Stimulated activated CD4-positive, alpha-beta T cell treated with anti-CD3 and anti-CD28 coated beads, Interleukin-4, amount 100 ng/mL, for 48 hours (primary cell): ENCODE data around the gene RPS6KA2.
"Not testable (repeated sequence)": the region's sequence is repeated elsewhere in the genome, so short reads cannot be mapped to it uniquely, and the experiment has no call there.

Experiments used
- DNase-seq, 2 donors: peaks; one replicate each; pipeline ENCODE4 v3.0.0-alpha.2; 2020; ENCODE audit warnings: low read depth in 2 of 2

Gene RPS6KA2

DNA sequence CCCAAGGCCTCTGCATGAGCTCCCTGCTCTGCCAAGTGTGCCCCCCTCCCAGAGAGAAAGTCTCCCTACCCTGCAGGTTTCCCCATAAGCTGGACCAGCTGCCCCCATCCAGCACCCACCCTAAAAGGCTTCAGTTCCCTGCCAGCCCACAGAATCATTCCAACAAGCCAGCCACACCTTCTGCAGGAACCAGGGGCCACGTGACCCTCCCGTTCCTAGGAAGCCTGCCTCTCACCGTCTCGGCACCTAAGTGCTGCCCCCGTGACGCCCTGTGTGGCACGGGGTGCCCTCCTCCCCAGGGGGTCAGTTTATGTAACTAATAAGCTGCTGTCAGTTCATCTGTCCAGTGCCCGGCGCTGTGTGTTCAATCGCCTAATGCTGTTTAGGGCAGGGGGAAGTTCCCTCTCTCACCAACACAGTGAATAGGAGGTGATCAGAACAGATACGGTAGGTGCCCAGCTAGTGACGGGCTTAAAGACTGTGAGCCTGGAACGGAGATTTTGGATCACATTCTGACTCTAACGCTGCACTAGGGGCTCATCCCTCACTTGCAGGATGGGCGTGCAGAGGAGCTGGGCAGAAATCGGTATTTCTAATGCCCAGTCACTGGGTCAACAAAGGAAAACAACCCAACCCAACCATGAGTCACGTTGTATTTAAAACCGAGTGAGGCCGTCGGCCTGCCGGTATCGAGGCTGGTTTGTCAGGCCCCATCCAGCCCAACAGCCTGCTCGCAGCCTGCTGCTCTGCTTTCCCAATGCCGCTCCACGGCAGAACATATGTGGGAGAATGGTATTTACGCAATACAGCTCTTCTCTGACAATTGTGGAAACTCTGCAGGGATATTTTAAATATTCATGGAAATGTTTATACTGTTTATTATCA lies 96.6 kb downstream of the RPS6KA2 start:
- no peak for DNase-seq

DNA sequence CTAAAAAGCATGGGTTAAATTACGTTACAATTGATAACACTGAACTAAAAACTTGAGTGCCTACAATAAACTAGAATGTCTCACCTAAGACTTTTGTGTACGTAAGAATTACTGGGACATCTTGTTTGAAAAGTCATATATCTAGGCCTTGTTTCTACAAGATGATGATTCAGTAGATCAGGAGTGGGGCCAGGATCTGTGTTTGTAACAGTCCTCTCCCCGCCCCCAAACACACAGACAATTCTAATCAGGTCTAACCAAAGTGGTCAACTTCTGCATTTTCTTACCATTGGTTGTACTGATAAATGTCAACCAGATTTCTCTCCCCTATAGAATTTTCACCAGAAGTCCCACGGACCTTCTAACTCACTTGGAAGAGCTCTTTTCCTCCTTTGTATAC lies 97.5 kb downstream of the RPS6KA2 start:
- DNase-seq = no peak

DNA sequence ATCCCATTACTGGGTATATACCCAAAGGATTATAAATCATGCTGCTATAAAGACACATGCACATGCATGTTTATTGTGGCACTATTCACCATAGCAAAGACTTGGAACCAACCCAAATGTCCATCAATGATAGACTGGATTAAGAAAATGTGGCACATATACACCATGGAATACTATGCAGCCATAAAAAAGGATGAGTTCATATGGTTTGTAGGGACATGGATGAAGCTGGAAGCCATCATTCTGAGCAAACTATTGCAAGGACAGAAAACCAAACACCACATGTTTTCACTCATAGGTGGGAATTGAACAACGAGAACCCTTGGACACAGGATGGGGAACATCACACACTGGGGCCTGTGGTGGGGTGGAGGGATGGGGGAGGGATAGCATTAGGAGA lies 98.0 kb downstream of the RPS6KA2 start:
- DNase-seq = not testable (repeated sequence)

DNA sequence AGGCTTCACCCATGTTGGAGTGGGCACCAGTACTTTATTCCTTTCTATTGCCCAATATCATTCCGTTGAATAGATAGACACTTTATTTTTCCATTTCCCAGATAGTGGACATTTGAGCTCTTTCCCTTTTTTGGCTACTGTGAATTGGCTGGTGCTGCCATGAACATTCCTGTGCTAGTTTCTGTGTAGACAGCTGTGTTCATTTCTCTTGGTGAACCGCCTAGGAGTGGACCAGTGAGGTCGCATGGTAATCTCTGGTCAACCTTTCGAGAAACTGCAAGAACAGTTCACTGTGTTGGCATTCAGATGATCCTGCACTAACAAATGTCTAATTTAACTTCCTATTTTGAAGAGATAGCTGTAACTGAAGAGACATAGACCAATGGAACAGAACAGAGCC lies 99.2 kb downstream of the RPS6KA2 start:
- no peak for DNase-seq

DNA sequence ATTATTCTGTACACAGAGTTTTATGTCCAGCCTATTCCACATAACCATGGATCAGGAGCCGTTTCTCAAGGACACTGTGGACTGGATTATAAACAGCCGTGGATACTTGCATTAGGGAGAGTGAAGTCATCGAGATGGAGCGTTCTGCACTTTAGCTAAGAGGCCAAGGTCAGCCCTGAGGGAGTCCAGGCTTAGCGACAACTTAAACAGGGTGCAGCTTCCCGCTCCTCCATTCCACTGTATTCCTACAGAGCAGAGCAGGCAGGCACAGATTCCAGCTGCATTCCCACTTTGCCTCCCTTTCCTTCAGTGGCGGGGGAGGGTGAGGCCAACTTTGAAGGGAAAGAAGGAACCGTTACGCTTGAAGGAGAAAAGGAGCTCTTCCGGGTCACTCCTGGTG lies 100.1 kb downstream of the RPS6KA2 start:
- DNase-seq = no peak

DNA sequence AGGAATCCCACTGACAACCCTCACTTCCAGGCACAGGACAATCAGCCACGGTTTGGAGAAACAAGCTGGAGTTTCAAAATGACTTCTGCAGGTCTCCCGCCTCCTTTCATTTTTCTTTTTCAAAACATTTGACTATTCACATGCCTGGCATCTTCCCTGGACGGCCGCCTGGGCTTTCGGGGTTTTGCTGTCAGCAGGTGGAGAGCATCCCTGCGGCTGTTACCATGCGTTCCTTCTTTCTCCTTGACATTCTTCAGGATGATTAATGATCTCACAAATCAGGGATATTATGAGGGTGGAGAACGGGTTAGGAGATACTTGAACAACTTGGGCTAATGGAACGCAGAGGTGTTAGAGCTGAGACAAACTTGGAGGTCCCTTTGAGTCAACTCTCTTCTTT lies 101.5 kb downstream of the RPS6KA2 start:
- DNase-seq = no peak

DNA sequence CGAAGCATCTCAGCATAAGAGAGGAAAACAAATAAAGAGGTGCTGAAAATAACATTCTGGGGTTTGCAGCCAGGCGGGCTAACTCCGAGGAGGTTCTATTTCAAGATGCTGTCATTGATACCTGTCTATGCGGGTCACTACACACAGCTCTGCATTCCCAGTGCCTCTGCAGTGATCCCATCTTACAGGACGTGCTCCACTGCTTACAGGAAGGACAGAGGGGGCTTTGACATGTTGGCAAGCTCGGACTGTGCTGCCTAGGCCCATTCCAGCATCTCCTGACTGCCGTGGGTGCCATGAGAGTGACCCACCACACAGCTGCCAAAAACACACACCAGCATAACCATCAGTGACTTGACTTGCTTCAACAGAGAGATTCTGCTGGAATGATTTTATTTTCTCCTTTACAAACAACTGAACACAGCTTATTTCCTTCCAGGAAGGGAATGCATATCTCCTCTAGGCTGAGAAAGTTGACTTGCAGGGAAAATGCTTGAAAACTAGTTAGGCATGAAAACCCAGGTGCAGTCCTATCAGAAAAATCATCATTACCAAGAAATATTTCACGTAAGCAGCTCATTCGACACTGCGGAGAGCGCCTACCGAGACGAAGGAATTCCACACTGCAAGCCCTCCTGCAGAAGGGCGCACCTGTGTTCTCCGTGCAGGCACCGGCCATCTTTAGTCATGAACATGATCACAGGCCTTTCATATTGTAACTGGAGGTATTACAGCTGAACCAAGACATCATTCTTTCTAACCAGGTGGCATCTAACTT lies 103.1 kb downstream of the RPS6KA2 start:
- DNase-seq = no peak

DNA sequence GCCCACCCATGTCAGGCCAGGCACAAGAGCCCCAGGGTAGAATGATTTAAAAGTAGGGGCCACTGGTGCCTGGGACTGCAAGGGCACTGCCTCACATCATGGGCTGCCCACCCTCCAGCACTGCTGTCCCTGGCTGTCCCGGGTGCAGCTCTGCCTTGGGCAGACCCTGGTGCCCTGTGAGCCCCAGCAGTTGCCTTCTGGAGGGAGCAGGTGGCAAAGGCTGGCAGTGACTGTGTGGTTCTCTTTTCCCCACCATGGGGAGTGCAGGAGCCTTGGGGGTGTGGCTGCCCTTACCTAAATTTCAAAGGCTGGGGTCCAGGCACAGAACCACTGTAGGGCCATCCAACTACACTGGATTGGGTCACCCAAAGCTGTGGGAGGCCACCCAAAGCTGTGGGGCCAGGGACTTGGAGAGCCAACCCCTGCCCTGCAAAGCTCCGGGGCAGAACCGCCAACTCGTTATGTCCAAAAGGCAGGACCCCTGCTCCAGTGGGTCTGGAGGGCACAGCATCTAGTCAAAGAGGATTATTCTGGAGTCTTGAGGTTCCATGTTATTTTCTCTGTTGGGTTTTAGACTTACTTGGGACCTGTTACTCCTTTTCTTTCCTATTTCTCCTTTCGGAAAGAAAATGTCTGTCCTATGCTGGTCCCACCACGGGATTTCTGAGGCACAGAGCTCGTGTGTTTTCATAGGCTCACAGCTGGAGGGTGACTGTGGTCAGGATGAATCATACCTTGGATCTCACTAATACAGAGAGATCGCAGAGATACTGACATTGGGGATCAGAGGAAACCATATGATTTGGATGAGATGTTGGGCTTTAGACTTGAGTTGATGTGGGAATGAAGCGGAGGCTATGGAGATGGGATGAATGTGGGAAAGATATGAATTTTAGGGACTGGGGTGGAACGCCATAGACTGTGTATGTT lies 105.9 kb downstream of the RPS6KA2 start:
- DNase-seq = no peak

DNA sequence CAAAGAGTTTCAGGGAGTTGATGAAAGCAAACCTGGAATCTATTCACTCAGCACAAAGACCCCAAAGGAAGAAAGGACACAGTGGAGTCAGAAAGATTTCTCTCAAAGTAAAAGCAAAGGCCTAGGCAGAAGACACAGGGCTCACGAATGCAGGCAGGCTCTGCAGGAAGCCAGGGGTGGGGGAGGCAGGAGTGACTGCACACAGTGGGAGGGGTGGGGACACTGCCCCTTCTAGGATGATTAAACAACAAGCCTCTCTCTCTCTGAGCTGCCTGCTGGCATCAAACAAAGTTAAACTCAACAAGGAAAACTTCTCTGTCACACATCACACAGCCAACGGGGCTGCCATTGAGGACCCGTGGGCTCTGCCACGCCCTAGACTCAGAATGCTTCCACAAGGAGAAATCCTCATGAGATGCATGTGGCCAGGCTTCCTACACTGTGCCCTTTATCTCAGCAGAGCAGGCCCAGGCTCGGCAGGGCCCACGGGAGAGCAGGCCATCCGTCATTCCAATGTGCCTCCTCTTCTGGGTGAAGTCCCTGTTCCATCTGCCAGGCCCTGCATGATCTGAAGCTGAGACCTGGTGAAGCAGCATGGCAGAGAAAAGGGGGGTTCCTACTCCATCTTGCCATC lies 110.7 kb downstream of the RPS6KA2 start:
- DNase-seq = no peak

DNA sequence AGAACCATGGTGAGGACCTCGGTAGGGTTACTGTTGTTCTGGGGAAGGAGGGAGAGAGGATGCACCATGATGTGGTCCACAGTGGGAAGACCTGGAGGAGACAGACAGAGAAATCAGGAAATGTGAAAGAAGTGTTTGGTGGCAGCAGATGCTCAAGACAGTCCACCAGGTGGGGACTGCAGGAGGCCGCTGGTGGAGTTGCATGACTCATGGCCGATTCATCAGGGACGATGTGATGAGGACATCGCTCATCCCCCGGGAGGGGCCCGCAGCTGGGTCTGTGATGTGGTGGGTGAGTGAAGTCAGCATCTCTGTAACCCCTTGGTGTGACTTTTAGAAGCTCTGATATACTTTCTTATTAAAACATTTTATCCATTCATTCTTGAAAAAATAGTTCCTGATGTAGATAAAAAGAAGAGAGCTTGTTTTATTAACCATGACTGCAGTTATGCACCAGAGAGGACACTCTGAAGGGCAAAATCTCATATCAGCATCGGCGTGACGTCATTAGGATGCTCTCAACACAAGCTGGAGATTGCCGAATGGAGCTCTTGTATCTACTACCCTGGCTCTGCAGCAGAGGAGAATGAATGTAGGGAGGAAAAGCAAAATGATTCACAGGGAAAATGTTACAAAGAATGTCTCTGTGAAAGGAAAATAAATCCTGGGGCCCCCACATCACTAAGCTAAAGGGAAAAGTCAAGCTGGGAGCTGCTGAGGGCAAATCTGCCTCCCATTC lies 111.8 kb downstream of the RPS6KA2 start:
- peak; percentile 49 to 58 for DNase-seq

DNA sequence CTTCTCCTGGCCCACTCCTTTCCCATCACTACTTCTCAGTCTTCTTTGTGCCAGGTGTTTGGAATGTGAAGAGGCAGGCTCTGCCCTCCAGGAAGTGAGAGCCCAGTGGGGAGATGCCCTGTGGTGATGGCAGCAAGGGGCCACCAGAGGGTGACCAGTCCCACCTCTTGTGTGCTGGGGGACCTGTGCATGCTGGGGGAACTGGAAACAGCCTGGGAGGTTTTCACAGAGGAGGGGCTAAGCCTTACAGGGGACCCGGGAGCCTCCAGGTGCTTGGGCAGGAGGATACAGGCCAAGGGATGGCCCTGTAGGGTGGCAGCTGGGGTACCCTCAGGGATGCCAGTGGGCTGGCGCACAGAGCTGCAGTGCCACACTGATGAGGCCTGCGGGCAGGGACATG lies 112.9 kb downstream of the RPS6KA2 start:
- DNase-seq = no peak

DNA sequence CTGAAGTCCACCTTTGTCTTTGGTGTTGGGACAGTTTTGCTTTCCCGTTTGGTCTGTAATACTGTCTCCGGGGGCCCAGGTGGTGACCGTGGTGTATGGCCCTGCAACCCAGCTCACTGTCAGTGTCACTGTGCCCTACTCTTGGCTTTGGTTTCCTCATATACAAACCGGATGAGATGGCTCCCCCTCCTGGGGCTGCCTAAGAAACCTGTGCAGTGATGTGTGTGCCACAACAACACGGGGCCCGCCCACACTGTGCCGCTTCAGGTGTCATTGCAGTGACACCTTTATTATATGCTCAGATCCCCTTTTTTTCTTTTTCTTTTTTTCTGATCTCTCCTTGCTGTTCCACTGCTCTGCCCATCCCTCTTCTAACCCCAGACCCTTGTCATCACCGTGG lies 114.5 kb downstream of the RPS6KA2 start:
- peak; percentile 22 to 25 for DNase-seq

DNA sequence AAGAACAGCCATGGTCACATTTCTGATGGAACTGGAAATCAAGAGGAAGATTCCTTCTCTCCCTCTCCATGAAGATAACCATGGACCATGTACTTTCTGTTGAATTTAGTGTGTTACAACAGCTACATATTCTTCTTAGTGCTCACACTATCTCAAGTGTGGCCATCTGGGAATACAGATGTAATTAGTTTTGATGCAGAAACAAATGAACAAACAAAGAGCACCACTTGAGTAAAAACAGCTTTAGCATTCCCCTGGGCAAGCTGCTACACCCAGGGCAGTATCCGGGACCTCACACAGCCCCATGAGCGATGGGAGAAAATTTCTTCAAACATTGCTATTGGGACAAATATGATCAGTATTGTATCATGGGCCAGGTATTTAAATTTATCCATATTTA lies 115.7 kb downstream of the RPS6KA2 start:
- no peak for DNase-seq

DNA sequence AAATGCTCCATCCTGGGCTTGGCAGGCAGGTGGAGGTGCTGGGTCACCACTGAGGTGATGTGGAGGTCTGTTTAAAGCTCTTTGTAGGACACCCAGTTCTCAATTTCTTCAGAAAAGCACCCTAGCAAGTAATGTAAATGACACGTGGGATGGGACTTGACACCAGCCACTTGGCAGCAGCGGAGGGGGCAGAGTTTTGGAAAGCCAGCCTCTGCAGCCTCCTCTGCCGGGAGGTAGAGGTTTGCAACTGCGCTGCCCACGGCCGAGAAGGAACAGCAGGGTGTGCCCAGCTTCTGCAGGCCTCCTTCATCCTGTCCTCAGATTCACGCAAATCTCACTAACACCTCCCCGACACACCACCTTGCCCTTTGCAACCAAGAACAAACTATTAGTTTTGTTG lies 117.9 kb downstream of the RPS6KA2 start:
- no peak for DNase-seq

DNA sequence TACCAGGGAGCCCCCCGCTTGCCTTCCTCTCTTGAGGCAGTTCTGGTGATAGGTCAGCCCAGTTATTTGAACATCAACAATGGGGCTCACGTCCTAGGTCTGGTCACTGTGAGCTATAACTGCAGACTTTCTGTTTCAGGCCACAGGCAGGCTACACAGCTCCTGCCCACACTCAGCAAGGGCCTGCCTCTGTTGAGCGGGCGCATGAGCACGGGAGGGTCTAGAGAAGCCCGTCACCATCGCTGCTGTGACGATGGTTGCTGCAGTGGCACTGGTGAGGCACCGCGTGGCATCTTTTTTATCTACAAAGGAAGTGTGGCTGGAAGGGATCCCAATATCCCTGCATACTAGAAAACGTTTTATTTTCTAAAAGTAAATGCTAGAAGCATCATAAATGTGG lies 118.3 kb downstream of the RPS6KA2 start:
- DNase-seq = no peak

DNA sequence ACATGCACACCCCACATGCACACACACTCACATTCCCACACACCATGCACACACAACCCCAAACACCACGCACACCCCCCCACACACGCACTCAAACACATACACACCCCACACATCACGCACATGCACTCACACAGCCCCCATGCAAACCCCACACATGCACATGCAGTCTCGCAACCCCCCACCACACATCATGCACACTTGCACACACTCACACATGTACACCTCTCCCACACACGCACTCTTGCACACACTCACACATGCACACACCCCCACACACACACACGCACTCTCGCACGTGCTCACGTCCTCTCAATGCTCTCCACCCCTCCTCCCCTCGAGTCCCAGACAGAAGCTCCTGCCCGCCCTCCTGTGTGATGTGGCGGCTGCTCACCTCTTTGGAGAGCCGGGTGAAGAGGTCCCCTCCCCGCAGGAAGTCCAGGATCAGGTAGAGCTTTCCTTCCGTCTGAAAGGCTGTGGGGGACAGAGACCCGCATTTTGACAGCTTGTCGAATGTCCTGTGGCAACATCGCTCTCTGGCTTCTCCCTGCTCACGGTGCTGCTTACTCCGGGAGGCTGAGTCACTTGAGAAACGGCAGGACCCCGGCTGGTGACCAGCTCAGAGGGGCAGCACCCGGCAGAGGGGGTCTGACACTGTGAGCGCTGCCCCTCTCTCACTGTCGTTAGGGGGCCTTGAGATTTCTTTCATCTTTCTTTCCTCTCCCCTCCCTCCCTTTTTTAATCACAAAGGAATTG lies 119.1 kb downstream of the RPS6KA2 start:
- DNase-seq = no peak

DNA sequence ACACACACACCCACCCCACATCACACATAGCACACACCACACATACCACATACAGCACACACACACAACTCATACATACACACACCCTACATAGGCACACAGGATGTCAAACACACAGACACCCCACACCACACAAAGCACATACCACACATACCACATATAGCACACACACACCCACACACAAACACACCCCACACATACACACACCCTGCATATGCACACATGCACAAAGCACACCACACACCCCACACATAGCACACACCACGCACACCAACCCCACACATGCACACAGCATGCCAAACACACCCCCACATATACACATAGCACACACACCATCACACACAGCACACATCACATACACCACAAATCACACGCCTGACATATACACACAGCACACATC lies 119.7 kb downstream of the RPS6KA2 start:
- DNase-seq = no peak

DNA sequence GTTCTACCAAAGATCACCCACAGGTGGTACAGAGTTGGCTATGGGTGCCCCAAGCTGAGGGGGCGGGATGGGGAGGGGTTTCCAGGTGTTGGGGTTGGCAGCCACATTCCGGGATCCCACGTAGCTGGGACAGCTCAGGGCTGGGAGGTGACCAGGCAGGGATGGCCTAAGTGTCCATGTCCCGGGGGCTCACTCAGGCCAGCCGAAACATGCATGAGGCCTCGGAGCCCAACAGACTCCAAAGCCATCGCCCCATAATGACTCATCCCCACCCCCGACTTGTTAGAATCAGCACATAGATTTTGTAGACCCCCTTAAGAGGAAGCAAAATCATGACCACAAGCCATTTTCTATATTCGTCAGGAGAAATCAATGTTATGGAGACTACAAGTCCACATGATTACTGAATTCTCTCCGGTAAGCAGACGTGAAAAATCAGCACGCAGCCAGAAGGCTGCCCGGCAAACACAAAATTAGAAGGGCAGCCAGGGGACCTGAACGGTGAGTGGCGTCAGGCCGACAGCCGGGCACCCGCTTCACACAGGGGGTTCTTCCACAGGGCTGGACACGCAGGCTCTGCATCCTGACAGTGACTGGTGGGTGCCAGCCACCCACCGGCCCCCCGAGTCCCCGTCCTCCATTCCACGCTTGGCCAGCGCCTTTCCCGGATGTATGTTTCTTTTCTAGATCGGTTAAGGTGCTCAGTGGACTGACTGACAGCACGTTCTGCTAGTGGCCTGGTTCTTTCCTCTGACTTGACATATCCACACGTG lies 121.7 kb downstream of the RPS6KA2 start:
- no peak for DNase-seq

DNA sequence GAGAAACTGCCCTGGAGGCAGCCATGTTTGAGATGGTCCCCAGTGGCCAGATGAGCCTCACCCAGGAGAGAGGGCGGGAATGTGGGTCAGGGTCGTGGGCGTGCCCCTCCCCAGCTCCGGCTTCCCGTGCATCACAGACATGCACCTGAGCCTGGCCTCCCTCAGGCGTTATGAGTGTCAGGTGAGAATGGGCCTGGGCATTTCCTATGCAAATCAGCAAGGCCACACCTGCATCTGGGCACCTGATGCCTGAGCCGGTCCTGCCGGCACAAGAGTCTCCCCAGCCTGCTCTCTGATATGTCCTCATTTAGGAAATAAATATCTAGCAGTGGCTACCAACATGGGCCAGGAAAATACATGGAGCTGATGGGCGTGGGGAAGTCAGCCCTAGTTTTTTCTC lies 123.0 kb downstream of the RPS6KA2 start:
- no peak for DNase-seq
